OCI-LY3 (cell line): Measurements from ENCODE around the gene ATP11C.

Source experiments
- H2AFZ ChIP-seq: fragments of 200-600, 300-600 bp; shearing (Covaris generic); 2 replicates; pipeline ENCODE4 v1.6.0; 2014; ENCODE audit warnings: antibody characterized with exemption, low read depth, low read length
- H3K27ac ChIP-seq: fragments of 200-600, 300-600 bp; sonication (generic); 2 replicates; pipeline ENCODE4 v1.5.1; 2014; ENCODE audit warnings: mild to moderate bottlenecking, low read length, moderate library complexity, mixed read lengths
- H3K27me3 ChIP-seq: fragments of 200-600, 300-600 bp; sonication (generic); 2 replicates; pipeline ENCODE4 v1.6.1; 2014; ENCODE audit warnings: low read depth, low read length, mixed read lengths
- H3K36me3 ChIP-seq: fragments of 200-600, 300-600 bp; sonication (generic); replicated peaks from 2 replicates; pipeline ENCODE3; 2014; ENCODE audit warnings: low read depth, low read length, mixed read lengths
- H3K4me1 ChIP-seq: fragments of 300-600, 200-600 bp; sonication (generic); 2 replicates; pipeline ENCODE4 v1.6.1; 2014; ENCODE audit warnings: low read length, mixed read lengths
- H3K4me2 ChIP-seq: fragments of 200-600, 300-600 bp; sonication (generic); 2 replicates; pipeline ENCODE4 v1.6.1; 2014; ENCODE audit warnings: low read length, mixed read lengths
- H3K4me3 ChIP-seq: fragments of 300-600, 200-600 bp; sonication (generic); 2 replicates; pipeline ENCODE4 v1.5.1; 2014; ENCODE audit warnings: antibody characterized with exemption, mild to moderate bottlenecking, low read length, moderate library complexity
- H3K79me2 ChIP-seq: fragments of 300-600, 200-600 bp; shearing (Covaris generic); 2 replicates; pipeline ENCODE4 v1.6.1; 2014; ENCODE audit warnings: mild to moderate bottlenecking, low read length, mixed read lengths
- H3K9ac ChIP-seq: fragments of 300-600, 200-600 bp; shearing (Covaris generic); 2 replicates; pipeline ENCODE4 v1.6.0; 2014; ENCODE audit warnings: mild to moderate bottlenecking, low read length, moderate library complexity
- H3K9me3 ChIP-seq: fragments of 200-600, 300-600 bp; shearing (Covaris generic); 2 replicates; pipeline ENCODE4 v1.6.1; 2014; ENCODE audit warnings: low read length, mixed read lengths; ENCODE audit not compliant: insufficient read depth
- H4K20me1 ChIP-seq: fragments of 200-600, 300-600 bp; sonication (generic); 2 replicates; pipeline ENCODE4 v1.6.1; 2016; ENCODE audit warnings: low read length, mixed read lengths; ENCODE audit not compliant: insufficient read depth
- EZH2phosphoT487 ChIP-seq: fragments of 200-600 bp; shearing (Covaris generic); IDR thresholded peaks from 2 replicates; pipeline ENCODE4 v1.6.1; 2018; ENCODE audit warnings: antibody characterized with exemption, mixed run types, low read depth
- TF ChIP-seq, protein P1 (sequence below): fragments of 200-600, 300-600 bp; sonication (generic); IDR thresholded peaks from 2 replicates; pipeline ENCODE4 v1.5.1; 2014; ENCODE audit warnings: antibody characterized with exemption, low read length, low read depth

The ATP11C gene

DNA sequence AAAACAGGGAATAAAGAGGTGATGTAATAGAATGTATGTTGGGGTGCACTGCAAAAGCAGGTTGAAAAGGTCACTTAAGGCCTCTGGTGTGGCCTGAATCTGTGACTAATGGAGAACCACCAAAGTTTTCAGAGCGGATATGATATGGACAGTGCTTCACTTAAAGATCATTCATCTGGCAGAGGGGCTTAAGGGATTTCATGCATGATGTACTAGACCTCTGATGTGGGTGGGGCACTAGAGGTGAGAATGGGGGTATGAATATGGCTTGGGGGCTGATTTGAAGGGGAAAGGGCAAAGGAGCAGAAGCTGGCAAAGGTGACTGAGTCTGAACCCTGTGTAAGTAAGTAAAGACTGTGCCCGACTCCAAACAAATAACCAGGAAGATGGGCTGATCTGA, 162.5 kb downstream of the ATP11C start:
- Histone ChIP-seq H3K9me3 (no peaks in the 10 kb centered on the region), H3K27me3 (no peaks in the 10 kb centered on the region), H3K4me2 (no peak overlapping the region), H2AFZ (no peak overlapping the region), H3K27ac (no peak overlapping the region), H3K4me3 (no peak overlapping the region), H3K36me3 (peaks cover 25% of the 10 kb centered on the region), H3K79me2 (no peaks in the 10 kb centered on the region), H3K4me1 (peaks cover 11% of the 10 kb centered on the region), H3K9ac (no peak overlapping the region), H4K20me1 (no peaks in the 10 kb centered on the region)
- no peak for TF ChIP-seq EZH2phosphoT487
- TF ChIP-seq, protein P1, sequence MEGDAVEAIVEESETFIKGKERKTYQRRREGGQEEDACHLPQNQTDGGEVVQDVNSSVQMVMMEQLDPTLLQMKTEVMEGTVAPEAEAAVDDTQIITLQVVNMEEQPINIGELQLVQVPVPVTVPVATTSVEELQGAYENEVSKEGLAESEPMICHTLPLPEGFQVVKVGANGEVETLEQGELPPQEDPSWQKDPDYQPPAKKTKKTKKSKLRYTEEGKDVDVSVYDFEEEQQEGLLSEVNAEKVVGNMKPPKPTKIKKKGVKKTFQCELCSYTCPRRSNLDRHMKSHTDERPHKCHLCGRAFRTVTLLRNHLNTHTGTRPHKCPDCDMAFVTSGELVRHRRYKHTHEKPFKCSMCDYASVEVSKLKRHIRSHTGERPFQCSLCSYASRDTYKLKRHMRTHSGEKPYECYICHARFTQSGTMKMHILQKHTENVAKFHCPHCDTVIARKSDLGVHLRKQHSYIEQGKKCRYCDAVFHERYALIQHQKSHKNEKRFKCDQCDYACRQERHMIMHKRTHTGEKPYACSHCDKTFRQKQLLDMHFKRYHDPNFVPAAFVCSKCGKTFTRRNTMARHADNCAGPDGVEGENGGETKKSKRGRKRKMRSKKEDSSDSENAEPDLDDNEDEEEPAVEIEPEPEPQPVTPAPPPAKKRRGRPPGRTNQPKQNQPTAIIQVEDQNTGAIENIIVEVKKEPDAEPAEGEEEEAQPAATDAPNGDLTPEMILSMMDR: no peak

DNA sequence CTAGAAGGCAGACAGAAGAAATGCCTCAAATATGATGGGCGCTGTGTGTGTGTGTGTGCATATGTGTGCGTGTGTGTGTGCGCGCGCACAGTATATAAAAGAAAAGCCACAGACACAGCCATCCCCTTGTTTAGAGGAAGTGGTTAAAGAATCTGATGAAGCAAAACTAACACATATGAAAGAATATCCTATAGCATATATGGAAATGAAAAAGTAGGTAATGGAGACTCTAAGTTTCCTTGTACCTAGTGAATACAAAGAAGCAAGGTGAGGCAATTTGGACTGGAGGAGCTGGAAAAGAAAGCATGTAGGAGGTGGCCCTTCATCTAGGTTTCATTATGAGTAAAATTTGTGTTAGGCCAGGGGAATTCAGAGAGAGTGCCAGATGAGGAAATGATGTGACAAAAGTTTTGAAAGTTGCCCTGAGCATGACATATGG, 166.3 kb downstream of the ATP11C start:
- Histone ChIP-seq H3K9ac (no peak overlapping the region), H3K4me3 (no peak overlapping the region), H3K36me3 (peaks cover 12% of the 10 kb centered on the region), H3K9me3 (no peaks in the 10 kb centered on the region), H3K4me2 (peak overlapping the region; percentile 14; the same call in 1 of the 2 replicates), H3K79me2 (no peaks in the 10 kb centered on the region), H3K4me1 (peaks cover 11% of the 10 kb centered on the region), H3K27ac (no peak overlapping the region), H4K20me1 (no peaks in the 10 kb centered on the region), H3K27me3 (no peaks in the 10 kb centered on the region), H2AFZ (no peak overlapping the region)
- no peak for TF ChIP-seq EZH2phosphoT487
- TF ChIP-seq, protein P1: no peak

DNA sequence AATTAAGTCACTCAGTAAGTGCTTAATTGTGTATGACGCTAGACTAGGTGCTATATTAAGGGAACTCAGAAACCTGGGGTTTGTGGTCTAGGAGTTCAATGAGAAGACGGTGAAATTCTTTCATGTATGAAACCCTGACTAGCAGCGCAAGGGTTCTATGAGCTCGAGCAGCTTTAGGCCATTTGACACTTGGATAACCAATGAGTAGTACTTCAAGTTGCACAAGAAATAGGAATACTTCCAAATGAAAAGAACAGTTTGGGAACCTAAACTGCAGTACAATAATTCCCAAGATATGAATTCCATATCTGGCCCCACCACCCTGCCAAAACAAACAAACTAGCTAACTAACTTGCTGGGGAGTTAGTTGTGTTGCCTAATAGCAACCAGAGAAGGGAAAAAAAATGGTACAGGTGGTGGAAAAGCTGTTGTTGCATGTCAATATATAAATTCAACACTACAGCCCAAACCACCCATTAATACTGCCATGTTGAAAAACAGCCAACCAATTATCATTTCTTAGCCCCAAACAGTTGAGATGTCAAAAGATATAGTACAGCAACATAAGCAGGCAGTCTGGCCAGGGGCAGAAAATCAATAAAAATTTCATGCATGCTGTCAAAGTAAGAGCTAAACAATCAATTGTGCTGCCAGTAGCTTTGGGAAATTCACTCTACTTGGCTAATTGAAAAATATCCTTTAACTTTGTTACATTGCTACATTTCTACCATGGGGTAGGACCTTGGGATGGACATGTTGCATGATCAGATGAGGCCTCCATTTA, 170.3 kb downstream of the ATP11C start:
- peaks cover 12% of the 10 kb centered on the region for H3K36me3 ChIP-seq

DNA sequence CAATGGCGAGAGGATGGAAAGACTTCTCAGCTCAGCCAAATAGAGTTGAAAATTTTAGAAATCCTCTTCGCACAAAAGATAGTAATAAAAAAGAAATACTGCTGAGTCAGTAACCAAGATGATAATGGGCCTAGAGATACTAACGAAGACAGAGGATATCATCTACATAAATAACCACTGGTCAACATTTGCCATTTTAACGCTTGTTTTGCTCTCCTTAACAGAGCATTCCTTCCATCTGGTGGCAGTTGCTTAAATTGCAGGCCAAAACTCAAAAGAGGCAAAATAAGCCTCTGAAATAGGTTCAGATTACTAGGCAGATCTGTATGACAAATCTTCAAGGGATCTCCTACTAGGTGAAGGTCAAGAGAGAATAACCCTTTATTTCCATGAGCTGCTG, 173.2 kb downstream of the ATP11C start:
- H3K4me2 ChIP-seq: no peak overlapping the region
- peaks cover 7% of the 10 kb centered on the region for H3K36me3 ChIP-seq
- no peaks in the 10 kb centered on the region for H3K27me3 ChIP-seq

More for the DNA sequence above, 170.3 kb downstream of the ATP11C start:
- Histone ChIP-seq H3K4me1 (peaks cover 11% of the 10 kb centered on the region), H3K9me3 (no peaks in the 10 kb centered on the region), H3K4me3 (no peak overlapping the region), H3K27ac (no peak overlapping the region), H2AFZ (no peak overlapping the region), H3K9ac (no peak overlapping the region), H3K79me2 (no peaks in the 10 kb centered on the region), H3K27me3 (no peaks in the 10 kb centered on the region), H4K20me1 (no peaks in the 10 kb centered on the region), H3K4me2 (no peak overlapping the region)
- no peak for TF ChIP-seq EZH2phosphoT487
- TF ChIP-seq, protein P1: no peak

More for the DNA sequence above, 173.2 kb downstream of the ATP11C start:
- Histone ChIP-seq H3K79me2 (no peaks in the 10 kb centered on the region), H3K9me3 (no peaks in the 10 kb centered on the region), H3K4me1 (no peaks in the 10 kb centered on the region), H3K9ac (no peak overlapping the region), H3K4me3 (no peak overlapping the region), H2AFZ (no peak overlapping the region), H4K20me1 (no peaks in the 10 kb centered on the region), H3K27ac (no peak overlapping the region)
- no peak for TF ChIP-seq EZH2phosphoT487
- TF ChIP-seq, protein P1: peak; percentile 41
